K562 (cell line): Measurements from ENCODE around the gene THBS2. TPM values are rescaled to one million over a fixed set of nuclear protein-coding genes. Genes with fewer than 3 reads are reported as not detected.

Experiments used
- ATAC-seq: fragments of 200-7000 bp; cut with Tn5 transposase; 3 replicates; pipeline ENCODE4 v1.9.1; 2020; ENCODE audit warnings: moderate library complexity
- BruUV-seq: library from RNA; stranded (reverse); fragments of 400-500 nt; replicated peaks from 2 replicates; lab custom pipeline; 2021; lab: Mats Ljungman, UMichigan
- CTCF ChIA-PET: fragments of 300-600 bp; formaldehyde crosslinking; extraction: SDS; loops from one replicate; lab custom pipeline; 2021; ENCODE audit warnings: low intra/inter-chr PET ratio; lab: Yijun Ruan, JAX
- POLR2A ChIA-PET: fragments of 300-600, 350-650 bp; sonication (Branson Sonifier 250); formaldehyde crosslinking; extraction: SDS; loops from one replicate; lab custom pipeline; 2021; ENCODE audit warnings: antibody characterized with exemption, inconsistent platforms; lab: Yijun Ruan, JAX
- DNase-seq, 4 experiments: peaks; one replicate each; pipeline versions ENCODE4 v3.0.0 to v3.0.0-alpha.2; 2011 to 2018; ENCODE audit warnings: low spot score in 3 of 4, mixed read lengths in 3 of 4; ENCODE audit errors: extremely low read depth in 1 of 4
- FAIRE-seq: peaks from 2 replicates; lab custom pipeline; 2011; peaks lifted over from hg19 to GRCh38; lab: Jason Lieb, UNC
- H2AFZ ChIP-seq: 2 replicates; pipeline ENCODE4 v1.6.0; 2011; ENCODE audit warnings: low read depth, low read length, control low read depth, inconsistent platforms
- H3K27ac ChIP-seq: fragments of 200-600 bp; 3 replicates; pipeline ENCODE4 v1.8.0; 2011; ENCODE audit warnings: low read depth, mild to moderate bottlenecking, control low read depth, inconsistent platforms, low read length, moderate library complexity, mixed read lengths; ENCODE audit errors: extremely low read depth
- H3K27me3 ChIP-seq, 2 experiments: fragments of 300-600 bp in 1 of 2; 2 replicates in 1 of 2; 3 replicates in 1 of 2; pipeline versions ENCODE4 v1.6.0 to v1.8.0; 2011; ENCODE audit warnings: inconsistent platforms in 2 of 2, low read length in 2 of 2, mild to moderate bottlenecking in 1 of 2, mixed read lengths in 1 of 2, moderate library complexity in 1 of 2; ENCODE audit not compliant: control insufficient read depth in 2 of 2, insufficient read depth in 2 of 2
- H3K36me3 ChIP-seq: fragments of 300-600 bp; 3 replicates; pipeline ENCODE4 v1.8.0; 2011; ENCODE audit warnings: mild to moderate bottlenecking, low read length, inconsistent platforms; ENCODE audit not compliant: control insufficient read depth, insufficient read depth
- H3K4me1 ChIP-seq, 2 experiments: fragments of 200-600 bp in 1 of 2; replicated peaks in 1 of 2; 2 replicates in 1 of 2; 3 replicates in 1 of 2; pipeline versions ENCODE4 v1.5.1 to v1.8.0; 2011; ENCODE audit warnings: inconsistent platforms in 2 of 2, low read length in 2 of 2, mild to moderate bottlenecking in 1 of 2, mixed read lengths in 1 of 2, moderate library complexity in 1 of 2; ENCODE audit not compliant: control insufficient read depth in 2 of 2, insufficient read depth in 2 of 2
- H3K4me2 ChIP-seq: 2 replicates; pipeline ENCODE4 v1.6.1; 2011; ENCODE audit warnings: low read length, control low read depth, inconsistent platforms, mixed read lengths; ENCODE audit not compliant: insufficient read depth
- H3K4me3 ChIP-seq: fragments of 200-600 bp; sonication (generic), shearing (Covaris generic); 2 replicates; pipeline ENCODE4 v1.5.1; 2016; ENCODE audit warnings: control low read depth, inconsistent platforms
- H3K79me2 ChIP-seq: fragments of 200-600 bp; 3 replicates; pipeline ENCODE4 v1.8.0; 2011; ENCODE audit warnings: low read length, inconsistent platforms; ENCODE audit not compliant: control insufficient read depth, insufficient read depth
- H3K9ac ChIP-seq, 2 experiments: 2 replicates each; pipeline versions ENCODE4 v1.6.0 to v1.6.1; 2011; ENCODE audit warnings: low read depth in 2 of 2, low read length in 2 of 2, control low read depth in 1 of 2, inconsistent platforms in 1 of 2, mild to moderate bottlenecking in 1 of 2, mixed read lengths in 1 of 2; ENCODE audit not compliant: insufficient read depth in 1 of 2
- H3K9me1 ChIP-seq: one replicate; pipeline ENCODE4 v1.6.0; 2011; ENCODE audit warnings: inconsistent platforms, mild to moderate bottlenecking, low read length, moderate library complexity; ENCODE audit not compliant: control insufficient read depth, insufficient read depth
- H3K9me3 ChIP-seq: replicated peaks from 2 replicates; pipeline ENCODE4 v1.5.1; 2011; ENCODE audit warnings: low read depth, low read length, inconsistent platforms; ENCODE audit not compliant: control insufficient read depth, insufficient read depth
- H4K20me1 ChIP-seq: replicated peaks from 2 replicates; pipeline ENCODE4 v1.6.1; 2011; ENCODE audit warnings: low read length, inconsistent platforms, mixed read lengths; ENCODE audit not compliant: control insufficient read depth, insufficient read depth
- ARID3A ChIP-seq: IDR thresholded peaks from 2 replicates; pipeline ENCODE4 v1.6.1; 2012; ENCODE audit warnings: low read depth, low read length, improper control_type of control experiment, borderline replicate concordance
- ATF7 ChIP-seq: fragments of 450-650 bp; IDR thresholded peaks from 2 replicates; pipeline ENCODE4 v1.7.1; 2014; ENCODE audit warnings: mild to moderate bottlenecking, moderate library complexity
- BRD4 ChIP-seq: fragments of 200-600 bp; sonication (generic); IDR thresholded peaks from 2 replicates; pipeline ENCODE4 v1.6.1; 2017; ENCODE audit warnings: inconsistent platforms
- CEBPG ChIP-seq, 3 experiments: fragments of 200-800 bp in 1 of 3; sonication (Bioruptor generic) in 1 of 3; sonication (generic) in 1 of 3; formaldehyde crosslinking in 1 of 3; IDR thresholded peaks in 2 of 3; conservative IDR thresholded peaks in 1 of 3; 2 replicates each; pipeline versions ENCODE4 v1.6.1 to v1.8.0; 2016 to 2022; ENCODE audit warnings: missing compliant biosample characterization in 2 of 3, missing genetic modification characterization in 2 of 3, mild to moderate bottlenecking in 1 of 3, missing genetic modification reagents in 1 of 3
- EP300 ChIP-seq: IDR thresholded peaks from 2 replicates; pipeline ENCODE4 v1.6.1; 2012; ENCODE audit warnings: low read length, improper control_type of control experiment
- FOXJ2 ChIP-seq: fragments of 200-800 bp; sonication (Bioruptor generic); IDR thresholded peaks from 2 replicates; pipeline ENCODE4 v1.6.1; 2016; ENCODE audit warnings: missing genetic modification characterization, missing compliant biosample characterization
- HDAC1 ChIP-seq, 2 experiments: fragments of 450-650 bp; IDR thresholded peaks; 2 replicates each; pipeline ENCODE4 v1.6.1; 2016 to 2017; ENCODE audit warnings: inconsistent platforms in 1 of 2, mild to moderate bottlenecking in 1 of 2, moderate library complexity in 1 of 2
- HOMEZ ChIP-seq: fragments of 250-450 bp; sonication (Bioruptor Pico); IDR thresholded peaks from 2 replicates; pipeline ENCODE4 v1.4.0; 2020; ENCODE audit warnings: mild to moderate bottlenecking, moderate library complexity
- ILK ChIP-seq: fragments of 450-650 bp; IDR thresholded peaks from 2 replicates; pipeline ENCODE4 v1.6.1; 2016; ENCODE audit warnings: missing genetic modification characterization, low read depth, mild to moderate bottlenecking, missing compliant biosample characterization, moderate library complexity, borderline replicate concordance
- TOE1 ChIP-seq, 2 experiments: fragments of 450-650 bp in 1 of 2; sonication (generic) in 1 of 2; formaldehyde crosslinking in 1 of 2; IDR thresholded peaks; 2 replicates each; pipeline versions ENCODE4 v1.7.1 to v1.8.0; 2016 to 2022; ENCODE audit warnings: borderline replicate concordance in 2 of 2, mild to moderate bottlenecking in 2 of 2, antibody characterized with exemption in 1 of 2, inconsistent platforms in 1 of 2, low read depth in 1 of 2, missing genetic modification reagents in 1 of 2, moderate library complexity in 1 of 2
- XRCC3 ChIP-seq: fragments of 450-650 bp; IDR thresholded peaks from 2 replicates; pipeline ENCODE4 v1.6.1; 2017; ENCODE audit warnings: mild to moderate bottlenecking, moderate library complexity
- YY1 ChIP-seq, 3 experiments: IDR thresholded peaks; 2 replicates each; pipeline ENCODE4 v1.6.1; 2011; ENCODE audit warnings: low read length in 2 of 3, mild to moderate bottlenecking in 2 of 3, moderate library complexity in 2 of 3, borderline replicate concordance in 1 of 3, control low read depth in 1 of 3, low read depth in 1 of 3; ENCODE audit not compliant: insufficient read depth in 3 of 3, insufficient replicate concordance in 2 of 3, control insufficient read depth in 1 of 3, insufficient read length in 1 of 3; ENCODE audit errors: extremely low read depth in 1 of 3
- ZNF583 ChIP-seq: fragments of 250-450 bp; sonication (Bioruptor Pico); IDR thresholded peaks from 2 replicates; pipeline ENCODE4 v1.4.0; 2020
- ZNF699 ChIP-seq: fragments of 250-450 bp; sonication (Bioruptor Pico); IDR thresholded peaks from 2 replicates; pipeline ENCODE4 v1.8.0; 2021; ENCODE audit warnings: mild to moderate bottlenecking, moderate library complexity; ENCODE audit not compliant: insufficient replicate concordance
- ZNF780A ChIP-seq: fragments of 250-450 bp; sonication (Bioruptor Pico); IDR thresholded peaks from 2 replicates; pipeline ENCODE4 v1.5.0; 2021; ENCODE audit warnings: mild to moderate bottlenecking
- ZSCAN32 ChIP-seq: fragments of 450-650 bp; formaldehyde crosslinking; IDR thresholded peaks from 2 replicates; pipeline ENCODE4 v1.4.0; 2020; ENCODE audit warnings: mild to moderate bottlenecking, moderate library complexity
- WGBS: fragments of 100-300 bp; shearing (Covaris generic); methylation state at CpG from one replicate; pipeline ENCODE4 v1.1.6; 2016; ENCODE audit warnings: low coverage, mixed read lengths; ENCODE audit not compliant: insufficient coverage; ENCODE audit errors: missing lambda C conversion rate; 5-methylcytosine and 5-hydroxymethylcytosine counted together
- in situ Hi-C: fragments of 300-500 bp; cut with MboI; formaldehyde crosslinking; loops from 4 replicates; pipeline ENCODE4 v1.15.0; 2018; ENCODE audit warnings: inconsistent platforms, mixed read lengths
- intact Hi-C: fragments of 100-400 bp; cut with micrococcal nuclease; formaldehyde crosslinking; loops from 2 replicates; pipeline ENCODE4 v1.14.2; 2022
- polyA plus RNA-seq, 8 experiments: library from polyadenylated mRNA; depleted of rRNA in 4 of 8; stranded (reverse) in 5 of 8; unstranded in 3 of 8; fragments of >200 nt; fragmentation: Nextera tagmentation in 2 of 8; fragmentation: Illumina TruSeq in 1 of 8; extraction: Ambion mirVana in 2 of 8; extraction: Trizol in 1 of 8; gene quantifications; 2 replicates each; pipeline versions ENCODE4 v1.2.1 to v1.2.3, GENCODE V29; 2011 to 2014; ENCODE audit warnings: inconsistent platforms in 1 of 8, missing spikeins in 1 of 8
- total RNA-seq, 7 experiments: library from RNA; depleted of rRNA in 6 of 7; stranded (reverse); fragments of >200 nt in 6 of 7; fragmentation: Illumina TruSeq in 2 of 7; extraction: Trizol in 2 of 7; gene quantifications; 2 replicates each; pipeline versions ENCODE4 v1.2.1 to v1.2.3, GENCODE V29; 2011 to 2021; ENCODE audit warnings: low replicate concordance in 1 of 7

Gene THBS2
- total and polyA plus RNA-seq, 9 of the 15 experiments (the other 6 are each of a cell fraction or from before 2014, with no cell fraction given), result 0.03 to 0.11 (median 0.03) TPM; not detected in 6

DNA sequence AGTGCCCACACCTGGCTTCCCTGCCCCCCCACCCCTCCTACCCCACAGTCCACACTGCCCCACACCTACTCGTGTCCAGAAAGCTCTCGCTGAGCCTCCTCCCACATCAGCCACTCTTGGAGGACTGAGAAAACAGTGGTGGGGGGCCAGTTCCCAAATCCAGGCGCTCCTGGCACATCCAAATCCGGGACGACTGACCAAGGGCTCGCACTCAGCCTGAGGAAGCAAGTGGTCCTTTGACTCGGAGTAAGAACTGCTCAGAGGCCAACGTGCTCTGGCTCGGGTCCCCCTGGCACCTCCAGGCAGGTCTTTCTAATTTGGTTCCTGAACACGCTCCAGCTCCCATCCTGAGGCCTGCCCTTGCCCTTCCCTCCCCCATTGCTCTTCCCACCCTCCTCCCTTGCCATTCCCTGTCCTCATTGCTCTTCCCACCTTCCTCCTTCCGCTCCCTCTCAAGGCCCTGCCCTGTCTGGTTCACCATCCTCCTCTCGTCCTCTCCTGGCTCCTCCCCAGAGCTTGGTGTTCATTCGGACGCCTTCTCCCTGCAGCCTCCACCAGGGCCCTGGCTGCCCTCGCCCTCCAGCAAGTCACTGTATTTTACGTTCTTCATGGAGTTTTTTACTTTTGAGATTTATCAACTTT, 83.6 kb downstream of the THBS2 start:
- 2% methylated on average over 14 of the region's 16 CpGs for WGBS
- CTCF ChIA-PET, result interaction anchor here (0.6 kb wide), 1 partner anchor 24 kb away, joined by 3 read pairs; no protein-coding TSS in a partner anchor
- in situ Hi-C loops, result no loop called here
- no peak overlapping the region for H3K27ac ChIP-seq
- ATAC-seq (no peak), DNase-seq (no peak), FAIRE-seq (no peak)
- H2AFZ ChIP-seq, result no peak overlapping the region
- no peak overlapping the region for H3K4me3 ChIP-seq
- H4K20me1 ChIP-seq, result peaks cover 5% of the 10 kb centered on the region; the same call in 1 of the 2 replicates
- H3K36me3 ChIP-seq, result no peaks in the 10 kb centered on the region
- no TSS peak for BruUV-seq
- no peak overlapping the region for H3K4me2 ChIP-seq
- intact Hi-C loops, result no loop called here
- peaks cover 0 to 16% of the 10 kb centered on the region in 2 experiments; a peak in 2 of 5 replicates for H3K4me1 ChIP-seq
- no peak for TF ChIP-seq ZNF583
- no peak for TF ChIP-seq ILK (tag)
- no peak for TF ChIP-seq FOXJ2 (tag)
- TF ChIP-seq TOE1 (IDR thresholded peaks at IDR 0.05; ENCODE audit: borderline replicate concordance), result no peak
- no peak for TF ChIP-seq TOE1 (CRISPR knock-in tag; IDR thresholded peaks at IDR 0.05; ENCODE audit: borderline replicate concordance, low read depth)
- TF ChIP-seq HOMEZ (CRISPR knock-in tag), result no peak
- no peak for TF ChIP-seq BRD4
- no peak for TF ChIP-seq YY1 (IDR thresholded peaks at IDR 0.05; ENCODE audit: borderline replicate concordance in 1 of 3, control insufficient read depth in 1 of 3, extremely low read depth in 1 of 3, insufficient read depth in 3 of 3, insufficient read length in 1 of 3, insufficient replicate concordance in 2 of 3, low read depth in 1 of 3, low read length in 2 of 3)
- no peak for TF ChIP-seq ZSCAN32
- no peak for TF ChIP-seq ARID3A
- no peak for TF ChIP-seq EP300
- no peak for TF ChIP-seq ATF7
- TF ChIP-seq XRCC3, result no peak
- no peak for TF ChIP-seq HDAC1 (IDR thresholded peaks at IDR 0.05)
- no peak for TF ChIP-seq ZNF780A (CRISPR knock-in tag)
- no peak for TF ChIP-seq CEBPG (CRISPR knock-in tag; IDR thresholded peaks at IDR 0.05)
- no peak for TF ChIP-seq CEBPG (tag; conservative IDR thresholded peaks at IDR 0.05 in 1 of 2, IDR thresholded peaks at IDR 0.05 in 1 of 2)
- no peak for TF ChIP-seq ZNF699
- POLR2A ChIA-PET, result interaction anchor here (0.7 kb wide), 1 partner anchor 25 kb away, joined by 3 read pairs; no protein-coding TSS in a partner anchor
- H3K9me1 ChIP-seq, result peaks cover 2% of the 10 kb centered on the region
- peaks cover 66 to 91% of the 10 kb centered on the region in 2 experiments for H3K27me3 ChIP-seq
- H3K9ac ChIP-seq, result no peak overlapping the region
- H3K79me2 ChIP-seq, result no peaks in the 10 kb centered on the region
- no peaks in the 10 kb centered on the region for H3K9me3 ChIP-seq
